CD1c-positive myeloid dendritic cell (primary cell): ENCODE results near the gene INTS7.

ENCODE experiments used
- DNase-seq: peaks from one replicate; pipeline ENCODE4 v3.0.0-alpha.2; 2016; ENCODE audit errors: extremely low spot score

The INTS7 gene

DNA sequence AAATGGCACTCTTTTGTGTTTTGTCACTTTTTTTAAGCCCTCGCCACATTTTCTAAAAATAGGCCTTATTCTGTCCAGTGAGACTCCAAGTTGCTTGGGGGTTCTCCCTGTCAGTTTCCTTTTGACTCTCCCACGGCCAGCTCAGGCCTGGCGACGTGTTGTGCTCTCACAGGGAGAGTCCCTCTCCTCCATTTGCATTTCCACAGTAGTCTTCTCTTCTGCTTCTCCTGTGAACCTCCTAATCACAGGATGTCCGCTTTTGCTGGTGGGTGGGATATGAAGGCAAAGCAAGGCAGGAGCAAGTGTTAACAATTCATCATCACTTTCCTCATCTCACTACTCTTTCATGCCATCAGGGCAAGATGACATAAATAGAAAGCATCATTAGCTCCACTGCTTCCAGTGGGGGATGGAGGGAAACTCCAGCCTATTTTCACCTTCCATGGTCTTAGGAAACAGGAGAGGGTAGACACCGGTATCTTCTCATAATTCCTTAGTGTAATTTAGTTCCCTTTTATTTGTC, 99.8 kb downstream of the INTS7 start:
- DNase-seq, result peak; percentile 34

- no peak for DNase-seq
Observed at GRCh38 chr1:211933946-211934714, 101.2 kb downstream of the INTS7 start.

- peak; percentile 39 for DNase-seq
Observed at GRCh38 chr1:211932933-211933254, 102.5 kb downstream of the INTS7 start.

DNA sequence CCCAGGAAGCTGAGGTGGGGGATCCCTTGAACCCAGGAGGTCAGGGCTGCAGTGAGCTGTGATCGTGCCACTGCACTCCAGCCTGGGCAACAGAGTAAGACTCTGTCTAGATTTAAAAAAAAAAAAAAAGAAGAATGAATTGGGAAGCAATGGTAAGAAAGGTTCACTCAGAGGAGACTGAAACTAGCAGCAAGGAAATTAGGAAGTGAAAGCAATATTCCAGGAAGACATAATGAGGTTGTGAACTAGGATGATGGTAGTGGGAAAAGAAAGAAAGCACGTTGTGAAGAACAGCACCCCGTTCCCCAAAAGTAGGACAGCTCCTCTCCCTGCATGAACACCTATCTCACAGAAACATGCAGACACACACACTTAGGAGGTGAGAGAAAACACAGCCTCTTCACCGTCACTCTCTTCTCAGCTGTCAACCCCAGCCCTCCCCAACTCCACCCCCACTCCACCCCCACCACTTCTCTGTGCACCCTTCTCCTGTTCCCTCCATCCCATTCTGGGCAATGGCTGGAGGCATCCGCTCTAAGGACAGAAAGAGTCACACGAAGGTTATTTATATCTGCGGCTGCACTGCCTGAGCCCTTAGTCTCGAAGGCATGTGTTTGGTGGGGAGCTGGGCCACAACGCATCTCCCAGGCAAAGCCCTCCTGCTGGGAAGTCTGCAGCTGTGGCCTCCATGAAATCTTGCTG, 103.0 kb downstream of the INTS7 start:
- DNase-seq, result peak; percentile 35

DNA sequence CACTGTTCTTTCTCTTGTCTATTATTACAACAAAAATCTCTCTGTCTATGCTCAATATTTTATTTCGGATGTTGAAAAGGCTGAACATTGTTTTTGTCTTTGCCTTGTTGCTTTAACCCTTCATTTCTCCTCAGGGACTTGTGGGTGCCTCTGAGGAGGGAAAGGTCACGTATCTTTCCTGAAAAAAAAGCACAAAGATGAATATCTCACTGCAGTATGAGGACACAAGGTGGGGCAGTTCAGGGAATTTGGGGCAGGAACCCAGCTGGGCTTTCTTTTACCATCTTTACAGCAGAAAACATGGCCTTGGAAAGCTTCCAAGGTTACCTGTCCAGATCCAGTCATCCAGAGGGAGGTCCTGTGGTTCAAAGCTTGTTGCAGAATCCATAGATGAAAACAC, 105.7 kb downstream of the INTS7 start:
- DNase-seq, result no peak

- peak; percentile 52 for DNase-seq
Observed at GRCh38 chr1:211928993-211929637, 106.2 kb downstream of the INTS7 start.

DNA sequence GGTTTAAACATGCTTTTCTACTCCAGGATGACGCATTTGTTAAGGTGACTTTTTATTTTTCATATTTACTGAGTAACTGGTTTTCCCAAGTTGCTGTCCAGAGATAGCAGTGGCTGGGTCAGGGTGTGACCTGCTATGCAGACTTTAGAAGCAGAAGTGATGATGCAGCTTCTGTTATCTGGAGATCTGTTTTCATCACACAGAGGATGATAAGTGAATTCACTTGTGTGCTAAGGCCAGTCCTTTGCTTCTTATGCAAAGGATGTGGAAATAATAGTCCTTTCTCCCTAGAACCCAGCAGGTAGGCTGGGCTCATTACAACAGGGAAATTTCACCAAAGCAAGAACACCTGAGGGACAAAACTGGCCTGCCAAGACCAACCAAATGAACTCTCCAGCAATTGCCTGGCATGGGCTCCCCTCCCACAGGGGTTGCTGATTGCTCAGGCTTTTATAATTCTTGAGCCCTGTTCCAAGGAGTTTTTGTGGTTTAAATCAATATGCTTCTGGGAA, 107.0 kb downstream of the INTS7 start:
- DNase-seq, result peak; percentile 32

GRCh38 chr1:211925016-211925415, 110.3 kb downstream of the INTS7 start:
- no peak for DNase-seq

DNA sequence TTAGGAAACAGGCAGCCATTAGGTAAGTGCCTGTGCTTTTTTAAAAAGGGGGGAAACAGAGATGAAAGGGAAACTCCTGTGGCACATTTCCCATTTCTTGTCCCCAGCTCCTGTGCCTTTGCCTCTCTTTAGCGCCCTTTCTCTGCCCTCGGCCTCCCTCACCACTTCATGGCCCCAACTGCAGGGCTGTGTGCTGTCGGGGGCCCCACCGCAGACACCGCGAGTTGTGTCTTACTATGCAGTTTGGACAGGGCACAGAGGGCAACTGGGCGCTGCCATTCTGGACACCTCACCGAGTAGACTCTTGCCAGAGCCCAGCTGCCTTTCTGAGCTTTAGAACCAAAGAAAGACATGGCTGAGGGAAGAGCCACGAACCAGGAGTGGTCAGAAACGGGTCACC, 111.1 kb downstream of the INTS7 start:
- no peak for DNase-seq

DNA sequence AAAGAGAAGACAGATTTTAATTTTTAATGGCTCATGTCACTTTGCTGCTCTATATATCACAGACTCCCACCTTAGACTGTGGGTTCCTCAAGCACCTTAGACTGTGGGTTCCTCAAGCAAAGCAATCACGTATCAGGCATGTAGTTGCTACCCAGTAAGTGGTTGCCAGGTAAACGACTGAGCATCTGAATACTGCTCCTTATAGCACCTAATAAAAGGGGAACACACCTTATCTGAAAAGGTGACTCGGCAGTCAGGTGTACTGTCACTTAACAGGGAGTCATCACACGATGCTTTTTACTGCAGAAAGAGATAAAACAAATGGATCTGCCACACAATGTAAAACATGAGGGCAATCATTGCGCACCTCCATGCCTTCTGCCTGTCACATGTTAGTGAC, 112.3 kb downstream of the INTS7 start:
- no peak for DNase-seq

- no peak for DNase-seq
Observed at GRCh38 chr1:211921579-211922095, 113.7 kb downstream of the INTS7 start.

DNA sequence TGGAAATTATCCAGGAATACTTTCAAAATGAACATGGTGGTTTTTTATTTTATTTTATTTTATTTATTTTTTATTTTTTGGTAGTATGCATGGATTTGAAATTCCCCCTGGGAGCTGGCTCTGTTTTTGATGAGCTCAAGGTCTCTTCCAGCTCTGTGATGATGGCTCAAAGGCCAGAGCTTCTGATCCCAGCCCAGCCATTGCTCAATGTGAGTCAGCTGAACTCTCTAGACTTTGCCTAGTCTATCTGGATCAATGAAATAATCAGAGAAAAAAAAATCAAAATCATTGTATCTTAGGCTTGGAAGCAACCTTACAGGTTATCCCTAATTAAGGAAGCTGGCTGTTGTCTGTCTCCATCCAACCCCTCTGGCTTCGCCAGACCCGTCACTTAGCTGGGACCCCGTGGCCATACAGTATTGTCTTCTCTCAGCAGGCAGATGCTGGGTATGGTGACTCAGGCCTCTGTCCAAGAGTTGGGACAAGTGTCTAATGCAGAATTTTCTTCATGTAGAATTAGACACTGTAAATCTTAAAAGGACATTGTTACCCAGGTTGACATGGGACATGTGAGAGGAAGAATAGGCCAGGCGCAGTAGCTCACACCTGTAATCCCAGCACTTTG, 114.6 kb downstream of the INTS7 start:
- no peak for DNase-seq

- DNase-seq, result no peak
Observed at GRCh38 chr1:211920141-211920572, 115.2 kb downstream of the INTS7 start.

DNA sequence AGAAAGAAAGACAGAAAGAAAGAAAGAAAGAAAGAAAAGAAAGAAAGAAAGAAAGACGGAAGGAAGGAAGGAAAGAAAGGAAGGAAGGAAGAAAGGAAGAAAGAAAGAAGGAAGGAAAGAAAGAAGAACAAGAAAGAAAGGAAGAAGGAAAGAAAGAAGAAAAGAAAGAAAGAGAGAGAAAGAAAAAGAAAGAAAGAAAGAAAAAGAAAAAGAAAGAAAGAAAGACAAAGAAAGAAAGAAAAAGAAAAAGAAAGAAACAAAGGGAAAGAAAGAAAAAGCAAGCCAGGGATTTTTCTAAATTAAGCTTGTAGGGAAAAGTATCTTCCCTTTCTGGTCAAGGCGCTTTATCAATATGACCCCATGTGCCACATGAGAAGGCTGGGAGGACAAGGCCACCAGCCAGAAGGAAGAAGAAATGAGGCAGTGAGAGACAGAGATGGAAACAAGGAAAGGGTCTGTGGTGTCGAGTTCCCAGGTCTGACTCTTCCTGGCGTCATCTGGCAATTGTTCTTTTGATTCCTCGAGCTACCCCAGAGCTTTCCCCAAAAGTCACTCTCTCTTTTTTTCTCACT, 116.4 kb downstream of the INTS7 start:
- DNase-seq, result no peak

DNA sequence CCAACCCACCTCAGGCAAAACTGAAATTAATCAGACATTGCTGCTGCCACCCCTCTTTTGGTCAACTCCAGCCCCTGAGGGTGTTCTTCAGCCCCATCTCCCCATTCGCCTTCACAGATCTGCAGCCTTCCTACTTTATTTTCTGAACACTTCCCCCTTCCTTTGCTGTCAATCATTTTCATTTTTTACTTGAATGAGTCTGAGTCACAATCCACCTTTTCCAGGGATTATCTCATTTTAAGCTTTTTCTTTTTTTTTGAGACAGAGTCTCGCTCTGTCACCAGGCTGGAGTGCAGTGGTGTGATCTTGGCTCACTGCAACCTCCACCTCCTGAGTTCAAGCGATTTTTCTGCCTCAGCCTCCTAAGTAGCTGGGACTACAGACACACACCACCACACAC, 118.9 kb downstream of the INTS7 start:
- peak; percentile 44 for DNase-seq

DNA sequence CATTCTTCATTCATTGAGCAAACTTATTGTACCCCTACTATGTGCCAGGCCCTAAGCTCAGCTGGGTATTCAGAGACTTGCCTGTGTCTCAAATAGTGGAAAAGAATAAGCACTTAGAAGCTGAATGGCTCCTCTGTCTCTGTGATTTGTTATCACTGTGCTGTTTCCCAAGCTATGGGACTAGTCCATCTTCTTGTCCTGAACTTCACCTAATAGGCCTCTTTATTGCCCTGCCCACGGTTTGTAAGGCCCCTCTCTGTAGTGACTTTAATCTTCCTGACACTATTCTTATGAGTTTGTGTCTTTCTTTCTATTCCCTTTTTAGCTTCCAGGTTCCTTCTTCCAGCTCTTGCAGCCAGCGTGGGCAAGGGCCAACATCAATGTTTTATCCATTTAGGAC, 119.4 kb downstream of the INTS7 start:
- peak; percentile 44 for DNase-seq

- no peak for DNase-seq
Observed at GRCh38 chr1:211912844-211913432, 122.4 kb downstream of the INTS7 start.

- DNase-seq, result no peak
Observed at GRCh38 chr1:211912038-211912437, 123.3 kb downstream of the INTS7 start.

- DNase-seq, result peak; percentile 72
Observed at GRCh38 chr1:211910913-211911485, 124.4 kb downstream of the INTS7 start.

GRCh38 chr1:211910113-211910884, 125.1 kb downstream of the INTS7 start:
- DNase-seq, result no peak
